AG04450 (cell line): ENCODE data around the gene ZNF142. TPM values are rescaled to one million over a fixed set of nuclear protein-coding genes. Genes with fewer than 3 reads are reported as not detected.
A peak's percentile ranks its signal among the peaks of the same experiment; 100 is the strongest.
"Not testable (repeated sequence)": the region's sequence is repeated elsewhere in the genome, so short reads cannot be mapped to it uniquely, and the experiment has no call there.

Experiments used
- CTCF ChIA-PET: fragments of 300-600, 350-600 bp; formaldehyde crosslinking; extraction: SDS; loops from one replicate; lab custom pipeline; 2022; ENCODE audit warnings: antibody characterized with exemption, inconsistent platforms; lab: Charles Lee
- POLR2A ChIA-PET: fragments of 350-600 bp; formaldehyde crosslinking; extraction: SDS; loops from one replicate; lab custom pipeline; 2021; ENCODE audit warnings: antibody characterized with exemption, inconsistent platforms; lab: Yijun Ruan, JAX
- DNase-seq: peaks from one replicate; pipeline ENCODE4 v3.0.0-alpha.2; 2011; ENCODE audit warnings: low read depth, low spot score
- H3K27ac ChIP-seq: one replicate; pipeline ENCODE4 v1.5.1; 2012; ENCODE audit warnings: low read depth, low read length, control low read depth
- H3K27me3 ChIP-seq: one replicate; pipeline ENCODE4 v1.6.0; 2012; ENCODE audit warnings: low read length; ENCODE audit not compliant: control insufficient read depth, insufficient read depth
- H3K4me3 ChIP-seq: 2 replicates; pipeline ENCODE4 v1.5.1; 2011; ENCODE audit warnings: mild to moderate bottlenecking, low read depth, low read length, control low read depth
- H3K9me3 ChIP-seq: 2 replicates; pipeline ENCODE4 v1.5.1; 2012; ENCODE audit warnings: low read length; ENCODE audit not compliant: control insufficient read depth, insufficient read depth
- polyA plus RNA-seq: library from polyadenylated mRNA; depleted of rRNA; stranded (reverse); fragments of >200 nt; gene quantifications from 2 replicates; pipeline ENCODE4 v1.2.3, GENCODE V29; 2011
- TF ChIP-seq, protein P1 (sequence below): IDR thresholded peaks from 2 replicates; pipeline ENCODE4 v1.5.1; 2011; ENCODE audit warnings: low read depth, low read length, control low read depth, inconsistent platforms

Gene ZNF142
- polyA plus RNA-seq, 1 experiment, result 3.5 TPM

- ChIA-PET CTCF (interaction anchor here (0.6 to 4.1 kb wide), 34 partner anchors 9 to 189 kb away, joined by 3 to 94 read pairs (median 4); partner anchors contain the start of genes BCS1L, PLCD4, RNF25 and STK36), POLR2A (interaction anchor here (0.8 to 1.2 kb wide), 4 partner anchors 10 to 28 kb away, joined by 3 to 7 read pairs (median 4); partner anchors contain the start of genes BCS1L, RNF25, STK36 and TTLL4)
- DNase-seq, result peak; percentile 55
- not testable (repeated sequence) for H3K27me3 ChIP-seq, H3K9me3 ChIP-seq, H3K27ac ChIP-seq, H3K4me3 ChIP-seq
- TF ChIP-seq, protein P1, sequence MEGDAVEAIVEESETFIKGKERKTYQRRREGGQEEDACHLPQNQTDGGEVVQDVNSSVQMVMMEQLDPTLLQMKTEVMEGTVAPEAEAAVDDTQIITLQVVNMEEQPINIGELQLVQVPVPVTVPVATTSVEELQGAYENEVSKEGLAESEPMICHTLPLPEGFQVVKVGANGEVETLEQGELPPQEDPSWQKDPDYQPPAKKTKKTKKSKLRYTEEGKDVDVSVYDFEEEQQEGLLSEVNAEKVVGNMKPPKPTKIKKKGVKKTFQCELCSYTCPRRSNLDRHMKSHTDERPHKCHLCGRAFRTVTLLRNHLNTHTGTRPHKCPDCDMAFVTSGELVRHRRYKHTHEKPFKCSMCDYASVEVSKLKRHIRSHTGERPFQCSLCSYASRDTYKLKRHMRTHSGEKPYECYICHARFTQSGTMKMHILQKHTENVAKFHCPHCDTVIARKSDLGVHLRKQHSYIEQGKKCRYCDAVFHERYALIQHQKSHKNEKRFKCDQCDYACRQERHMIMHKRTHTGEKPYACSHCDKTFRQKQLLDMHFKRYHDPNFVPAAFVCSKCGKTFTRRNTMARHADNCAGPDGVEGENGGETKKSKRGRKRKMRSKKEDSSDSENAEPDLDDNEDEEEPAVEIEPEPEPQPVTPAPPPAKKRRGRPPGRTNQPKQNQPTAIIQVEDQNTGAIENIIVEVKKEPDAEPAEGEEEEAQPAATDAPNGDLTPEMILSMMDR, result peak; percentile 97
Observed at GRCh38 chr2:218687400-218688060, 28.1 kb upstream of the ZNF142 start.

- ChIA-PET CTCF (interaction anchor here (1.0 to 1.4 kb wide), 2 partner anchors 9 to 30 kb away, joined by 3 to 4 read pairs; partner anchors contain the start of gene TTLL4), POLR2A (no interaction called here)
- DNase-seq, result no peak
- TF ChIP-seq, protein P1, result no peak
- Histone ChIP-seq H3K27ac (no peak overlapping the region), H3K9me3 (no peaks in the 10 kb centered on the region), H3K27me3 (no peaks in the 10 kb centered on the region), H3K4me3 (no peak overlapping the region)
Observed at GRCh38 chr2:218680061-218680460, 20.6 kb upstream of the ZNF142 start.

DNA sequence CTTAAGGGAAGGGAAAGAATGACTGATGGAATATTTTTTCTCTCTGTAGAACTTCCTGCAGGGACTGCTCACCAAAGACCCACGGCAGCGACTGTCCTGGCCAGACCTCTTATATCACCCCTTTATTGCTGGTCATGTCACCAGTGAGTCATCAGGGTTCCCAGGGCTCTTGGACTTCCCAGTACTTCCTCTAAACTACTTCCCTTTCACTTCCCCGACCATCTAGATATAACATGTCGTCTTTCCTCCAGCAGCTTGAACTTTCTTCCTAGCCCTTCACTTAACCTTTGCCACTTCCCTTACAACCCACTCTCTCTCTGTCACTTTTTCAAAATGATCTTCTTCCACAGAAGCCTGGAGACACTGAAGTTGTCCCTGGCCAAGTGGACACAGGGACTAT lies 19.7 kb upstream of the ZNF142 start:
- Histone ChIP-seq H3K27ac (no peak overlapping the region), H3K27me3 (no peaks in the 10 kb centered on the region), H3K4me3 (no peak overlapping the region), H3K9me3 (no peaks in the 10 kb centered on the region)
- POLR2A ChIA-PET, result no interaction called here
- TF ChIP-seq, protein P1, result no peak
- no peak for DNase-seq
- CTCF ChIA-PET, result interaction anchor here (2.0 kb wide), 1 partner anchor 8 kb away, joined by 7 read pairs; no protein-coding TSS in a partner anchor

DNA sequence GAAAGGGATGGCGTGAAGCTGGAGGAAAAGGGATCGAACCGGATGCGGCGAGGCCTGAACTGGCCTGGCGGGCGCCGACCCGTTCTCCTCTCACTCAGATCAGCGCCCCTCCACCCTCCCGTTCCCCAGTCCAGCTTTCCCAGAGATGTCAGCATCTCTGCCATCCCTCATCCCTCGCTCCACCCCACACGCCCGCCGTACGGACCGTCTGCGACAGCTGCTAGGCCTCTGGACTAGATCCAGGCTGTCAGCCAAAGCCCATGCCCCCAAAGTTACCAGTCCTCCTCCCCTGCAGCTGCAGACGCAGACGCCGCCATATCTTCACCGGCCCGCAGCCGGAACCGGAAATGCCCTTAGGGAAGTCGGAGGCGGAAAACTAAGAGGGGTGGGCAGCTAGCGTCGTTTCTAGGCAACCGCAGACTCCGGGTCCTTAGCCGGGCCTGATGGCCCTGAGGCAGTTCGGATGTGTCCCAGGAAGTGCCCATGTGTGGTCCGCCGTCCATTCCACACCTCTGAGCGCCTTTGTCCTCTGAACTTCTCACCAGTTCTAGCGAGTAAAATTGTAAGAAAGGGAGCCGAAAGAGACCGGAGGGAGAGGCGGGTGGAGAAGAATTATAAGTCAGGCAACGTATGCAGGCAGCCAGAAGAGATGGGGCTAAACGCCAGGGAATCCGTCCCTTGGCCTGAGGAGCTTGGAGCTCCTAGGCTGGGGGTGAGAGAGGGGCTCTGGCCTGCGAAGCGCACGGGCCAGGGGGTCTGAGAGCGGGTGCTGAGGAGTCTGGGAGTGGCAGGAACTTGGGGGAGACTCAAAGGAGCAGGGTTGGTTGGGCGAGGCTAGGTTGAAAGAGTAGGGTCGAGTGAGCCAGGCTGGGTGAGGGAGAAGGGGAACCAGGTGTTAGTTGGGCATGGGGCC lies 12.5 kb upstream of the ZNF142 start, which contains the start of the genes RNF25 and STK36:
Gene RNF25, minus strand, starts transcription at position 349 of the 913 bp plus-strand sequence. Its CDS starts 32 bp downstream, at position 317.
Gene STK36, plus strand, starts transcription at position 433 of the 913 bp plus-strand sequence. CDS start 744 bp downstream, outside the sequence.
- peak; percentile 74 for DNase-seq
- ChIA-PET CTCF (interaction anchor here (0.7 to 5.5 kb wide), 9 partner anchors 8 to 176 kb away, joined by 3 to 49 read pairs (median 6); partner anchors contain the start of genes BCS1L, TTLL4 and ZNF142), POLR2A (interaction anchor here (0.8 to 2.1 kb wide), 5 partner anchors 8 to 15 kb away, joined by 3 to 24 read pairs (median 5); partner anchors contain the start of genes BCS1L and ZNF142)
- Histone ChIP-seq H3K9me3 (no peaks in the 10 kb centered on the region; the same call in 1 of the 2 replicates), H3K4me3 (peak within 1 kb of the TSS; percentile 95), H3K27me3 (no peaks in the 10 kb centered on the region), H3K27ac (peak within 1 kb of the TSS; percentile 77)
- TF ChIP-seq, protein P1, result no peak
